Thymus (tissue), 14 donors: ENCODE data around the gene KLHL8. TPM values are rescaled to one million over a fixed set of nuclear protein-coding genes. Genes with fewer than 3 reads are reported as not detected.

Experiments
- DNase-seq, 9 donors: peaks; one replicate each; pipeline ENCODE4 v3.0.0-alpha.2; 2013; ENCODE audit warnings: low spot score in 9 of 9, low read depth in 6 of 9, missing footprints in 1 of 9
- H3K27ac ChIP-seq, 2 donors: one replicate each; pipeline ENCODE4 v1.5.1; 2013; ENCODE audit warnings: control low read depth in 1 of 2, low read depth in 1 of 2, low read length in 1 of 2, mild to moderate bottlenecking in 1 of 2, moderate library complexity in 1 of 2
- H3K27me3 ChIP-seq, 2 donors: one replicate each; pipeline ENCODE4 v1.5.1; 2013; ENCODE audit warnings: low read length in 1 of 2; ENCODE audit not compliant: control insufficient read depth in 2 of 2, insufficient read depth in 1 of 2
- H3K36me3 ChIP-seq, 2 donors: one replicate each; pipeline ENCODE4 v1.5.1; 2013; ENCODE audit warnings: low read length in 1 of 2, mild to moderate bottlenecking in 1 of 2, moderate library complexity in 1 of 2; ENCODE audit not compliant: control insufficient read depth in 2 of 2, insufficient read depth in 2 of 2
- H3K4me1 ChIP-seq, 2 donors: one replicate each; pipeline ENCODE4 v1.5.1; 2013; ENCODE audit warnings: low read length in 2 of 2; ENCODE audit not compliant: control insufficient read depth in 2 of 2, insufficient read depth in 2 of 2
- H3K4me3 ChIP-seq, 2 donors: one replicate each; pipeline ENCODE4 v1.5.1; 2013; ENCODE audit warnings: low read length in 2 of 2, control low read depth in 1 of 2, mild to moderate bottlenecking in 1 of 2
- H3K9me3 ChIP-seq, 2 donors: one replicate each; pipeline ENCODE4 v1.5.1; 2013; ENCODE audit warnings: low read length in 1 of 2, mild to moderate bottlenecking in 1 of 2; ENCODE audit not compliant: control insufficient read depth in 2 of 2, insufficient read depth in 1 of 2
- whole genome bisulfite sequencing: extraction: QIAGEN DNeasy Blood & Tissue Kit; methylation state at CpG from one replicate; pipeline ENCODE4 v1.1.7; 2013; 5-methylcytosine and 5-hydroxymethylcytosine counted together
- long read RNA-seq, 10 donors: transcript quantifications; one replicate each; lab custom pipeline, GENCODE V29; 2026
- polyA plus RNA-seq: library from polyadenylated mRNA; stranded (reverse); fragments of 200-250 nt; gene quantifications from one replicate; pipeline ENCODE4 v1.2.3, GENCODE V29; 2013
- total RNA-seq: library from RNA; stranded (reverse); fragments of 120-200 nt; gene quantifications from one replicate; pipeline ENCODE4 v1.2.4, GENCODE V29; 2013
- donor health status: healthy.

Gene KLHL8
- 9.1 TPM for total RNA-seq
- polyA plus RNA-seq: 4.2 TPM
- long read RNA-seq, donor 1: 0 reads
- long read RNA-seq, donor 2: 0 reads
- long read RNA-seq, donor 3, full-length matches to known transcripts: 6 of 6 reads
- long read RNA-seq, donor 3, partial matches to known transcripts: 0 of 6 reads
- long read RNA-seq, donor 3, other reads (novel, unspliced or antisense): 0 of 6 reads
- long read RNA-seq, donor 4, full-length matches to known transcripts: 1 of 1 reads
- long read RNA-seq, donor 4, partial matches to known transcripts: 0 of 1 reads
- long read RNA-seq, donor 4, other reads (novel, unspliced or antisense): 0 of 1 reads
- long read RNA-seq, donor 5, full-length matches to known transcripts: 5 of 5 reads
- long read RNA-seq, donor 5, partial matches to known transcripts: 0 of 5 reads
- long read RNA-seq, donor 5, other reads (novel, unspliced or antisense): 0 of 5 reads
- long read RNA-seq, donor 6, full-length matches to known transcripts: 1 of 1 reads
- long read RNA-seq, donor 6, partial matches to known transcripts: 0 of 1 reads
- long read RNA-seq, donor 6, other reads (novel, unspliced or antisense): 0 of 1 reads
- long read RNA-seq, donor 7, full-length matches to known transcripts: 4 of 4 reads
- long read RNA-seq, donor 7, partial matches to known transcripts: 0 of 4 reads
- long read RNA-seq, donor 7, other reads (novel, unspliced or antisense): 0 of 4 reads
- long read RNA-seq, donor 8, full-length matches to known transcripts: 2 of 2 reads
- long read RNA-seq, donor 8, partial matches to known transcripts: 0 of 2 reads
- long read RNA-seq, donor 8, other reads (novel, unspliced or antisense): 0 of 2 reads
- long read RNA-seq, donor 9: 0 reads
- long read RNA-seq, donor 10, full-length matches to known transcripts: 4 of 4 reads
- long read RNA-seq, donor 10, partial matches to known transcripts: 0 of 4 reads
- long read RNA-seq, donor 10, other reads (novel, unspliced or antisense): 0 of 4 reads

GRCh38 chr4:87220094-87220822, at the start of gene KLHL8:
Gene KLHL8 (minus strand): TSS chr4:87220618. CDS start chr4:87195539, 25,079 bp downstream.
- WGBS: under 1% methylated on average over 70 of the region's 70 CpGs
- DNase-seq: peak; percentile 64 to 95 (median 84)
- Histone ChIP-seq H3K9me3 (no peaks in the 10 kb centered on the region), H3K27me3 (no peaks in the 10 kb centered on the region), H3K4me1 (peaks cover 3 to 15% of the 10 kb centered on the region in 2 donors), H3K36me3 (no peaks in the 10 kb centered on the region), H3K4me3 (peak within 1 kb of the TSS; percentile 95 to 100), H3K27ac (peak within 1 kb of the TSS; percentile 93 to 98)

- no peaks in the 10 kb centered on the region for H3K36me3 ChIP-seq
- H3K27me3 ChIP-seq: no peaks in the 10 kb centered on the region
- no peak overlapping the region for H3K27ac ChIP-seq
- WGBS: 86% methylated on average over 3 of the region's 3 CpGs
- H3K4me1 ChIP-seq: no peaks in the 10 kb centered on the region
- H3K4me3 ChIP-seq: no peak overlapping the region
- DNase-seq: peak in 2 of 9 donors; percentile 4 to 32
- no peaks in the 10 kb centered on the region for H3K9me3 ChIP-seq
These were observed 49.7 kb upstream of the KLHL8 start for GRCh38 chr4:87270144-87270543.

- Histone ChIP-seq H3K36me3 (no peaks in the 10 kb centered on the region), H3K9me3 (no peaks in the 10 kb centered on the region), H3K4me3 (no peak overlapping the region), H3K4me1 (no peaks in the 10 kb centered on the region), H3K27me3 (no peaks in the 10 kb centered on the region), H3K27ac (no peak overlapping the region)
- WGBS: 92% methylated on average over 5 of the region's 5 CpGs
- DNase-seq: no peak
These were observed 48.0 kb upstream of the KLHL8 start for GRCh38 chr4:87268411-87268810.

GRCh38 chr4:87266986-87267385, 46.6 kb upstream of the KLHL8 start:
- H3K27me3 ChIP-seq: no peaks in the 10 kb centered on the region
- WGBS: 91% methylated on average over 3 of the region's 3 CpGs
- peaks cover 0 to 4% of the 10 kb centered on the region in 2 donors for H3K9me3 ChIP-seq
- no peak overlapping the region for H3K4me3 ChIP-seq
- no peak overlapping the region for H3K27ac ChIP-seq
- no peak for DNase-seq
- H3K36me3 ChIP-seq: no peaks in the 10 kb centered on the region
- H3K4me1 ChIP-seq: no peaks in the 10 kb centered on the region

DNA sequence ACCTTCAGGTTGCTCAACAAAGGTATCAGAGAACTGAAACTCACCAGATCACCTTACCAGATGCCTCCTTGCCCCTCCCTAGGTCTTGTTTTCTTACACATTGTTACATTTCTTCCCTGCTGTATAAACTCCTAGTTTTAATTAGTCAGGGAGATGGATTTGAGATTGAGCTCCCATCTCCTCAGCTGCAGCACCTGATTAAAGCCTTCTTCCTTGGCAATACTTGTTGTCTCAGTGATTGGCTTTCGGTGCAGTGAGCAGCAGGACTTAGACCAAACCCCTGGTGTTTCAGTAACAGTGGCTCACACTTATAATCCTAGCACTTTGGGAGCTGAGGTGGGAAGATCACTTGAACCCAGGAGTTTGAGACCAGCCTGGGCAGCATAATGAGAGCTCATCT, 42.5 kb upstream of the KLHL8 start:
- Histone ChIP-seq H3K4me1 (no peaks in the 10 kb centered on the region), H3K27me3 (no peaks in the 10 kb centered on the region), H3K9me3 (peaks cover 0 to 4% of the 10 kb centered on the region in 2 donors), H3K36me3 (no peaks in the 10 kb centered on the region), H3K27ac (no peak overlapping the region), H3K4me3 (no peak overlapping the region)
- no peak for DNase-seq
- WGBS: 94% methylated on average over 1 of the region's 1 CpG

GRCh38 chr4:87260477-87260876, 40.1 kb upstream of the KLHL8 start:
- no peak for DNase-seq
- Histone ChIP-seq H3K4me3 (no peak overlapping the region), H3K36me3 (no peaks in the 10 kb centered on the region), H3K27me3 (no peaks in the 10 kb centered on the region), H3K27ac (no peak overlapping the region), H3K4me1 (no peaks in the 10 kb centered on the region), H3K9me3 (peaks cover 0 to 4% of the 10 kb centered on the region in 2 donors)
- 96% methylated on average over 2 of the region's 2 CpGs for WGBS

- no peak overlapping the region for H3K4me3 ChIP-seq
- H3K4me1 ChIP-seq: no peaks in the 10 kb centered on the region
- H3K9me3 ChIP-seq: peaks cover 0 to 4% of the 10 kb centered on the region in 2 donors
- H3K27ac ChIP-seq: no peak overlapping the region
- no peaks in the 10 kb centered on the region for H3K36me3 ChIP-seq
- H3K27me3 ChIP-seq: no peaks in the 10 kb centered on the region
- no peak for DNase-seq
- 97% methylated on average over 2 of the region's 2 CpGs for WGBS
These were observed 38.3 kb upstream of the KLHL8 start for GRCh38 chr4:87258677-87259076.

DNA sequence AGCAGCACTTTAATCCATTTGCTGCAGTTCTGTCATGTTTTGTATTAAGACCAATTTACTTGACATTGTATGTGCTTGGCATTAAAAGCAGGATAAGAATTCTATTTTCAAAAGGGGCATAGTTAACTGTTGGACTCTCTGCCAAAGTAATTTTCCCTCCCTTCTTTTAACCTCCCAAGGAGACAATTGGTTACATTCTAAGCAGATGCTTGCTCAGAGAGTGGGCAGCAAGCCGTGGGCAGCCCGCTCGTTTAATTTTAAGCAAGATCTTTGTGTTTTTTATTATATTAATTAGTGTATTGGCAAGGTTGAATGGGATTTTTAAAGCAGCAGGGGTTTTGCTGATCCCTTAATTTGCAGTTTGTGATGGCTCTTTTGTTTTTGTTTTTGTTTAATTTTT, 37.1 kb upstream of the KLHL8 start:
- WGBS: 63% methylated on average over 3 of the region's 3 CpGs
- Histone ChIP-seq H3K4me1 (no peaks in the 10 kb centered on the region), H3K4me3 (no peak overlapping the region)

More for the DNA sequence above, 37.1 kb upstream of the KLHL8 start:
- Histone ChIP-seq H3K9me3 (no peaks in the 10 kb centered on the region), H3K36me3 (no peaks in the 10 kb centered on the region), H3K27ac (no peak overlapping the region), H3K27me3 (no peaks in the 10 kb centered on the region)
- DNase-seq: no peak
